Hematopoietic multipotent progenitor cell treated with erythropoietin and hydrocortisone succinate and interleukin-3 and kit ligand, for 8 days (in vitro differentiated cells): ENCODE results near the gene BHMT2.

Source experiments
- DNase-seq: peaks from one replicate; pipeline ENCODE4 v3.0.0-alpha.2; 2015

The BHMT2 gene

GRCh38 chr5:79074641-79075040 lies 5.1 kb downstream of the BHMT2 start:
- no peak for DNase-seq

DNA sequence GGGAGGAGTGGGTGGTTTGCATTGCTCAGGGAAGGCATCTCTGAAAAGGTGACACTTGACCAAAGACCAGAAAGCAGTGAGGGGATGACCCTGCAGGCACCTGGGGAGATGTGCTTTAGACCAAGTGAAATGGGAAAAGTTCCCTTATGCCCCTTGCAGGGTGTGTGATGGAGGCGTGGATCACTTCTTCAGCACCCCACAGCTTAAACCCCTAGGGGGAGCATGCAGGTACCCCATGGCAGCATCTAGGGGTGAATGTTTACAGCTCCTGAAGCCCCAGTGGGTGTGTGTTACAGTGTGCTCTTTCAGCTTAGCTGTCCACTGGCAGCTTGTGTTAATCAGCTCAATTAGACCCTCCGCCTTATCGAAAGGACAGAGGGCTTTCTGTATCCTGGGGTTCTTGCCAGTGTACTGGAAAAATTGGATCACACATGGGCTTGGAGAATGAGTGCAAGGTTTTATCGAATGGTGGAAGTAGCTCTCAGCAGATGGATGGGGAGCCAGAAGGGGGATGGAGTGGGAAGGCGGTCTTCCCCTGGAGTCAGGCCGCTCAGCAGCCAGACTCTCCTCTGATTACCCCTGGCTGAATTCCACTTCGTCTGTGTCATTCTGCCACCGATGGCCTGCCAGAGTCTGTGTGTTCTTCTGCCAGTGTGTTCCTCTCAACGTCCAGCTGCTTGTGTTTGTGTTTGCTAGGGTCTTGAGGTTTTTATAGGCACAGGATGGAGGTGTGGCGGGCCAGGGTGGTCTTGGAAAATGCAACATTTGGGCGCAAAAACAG lies 6.3 kb downstream of the BHMT2 start:
- no peak for DNase-seq

DNA sequence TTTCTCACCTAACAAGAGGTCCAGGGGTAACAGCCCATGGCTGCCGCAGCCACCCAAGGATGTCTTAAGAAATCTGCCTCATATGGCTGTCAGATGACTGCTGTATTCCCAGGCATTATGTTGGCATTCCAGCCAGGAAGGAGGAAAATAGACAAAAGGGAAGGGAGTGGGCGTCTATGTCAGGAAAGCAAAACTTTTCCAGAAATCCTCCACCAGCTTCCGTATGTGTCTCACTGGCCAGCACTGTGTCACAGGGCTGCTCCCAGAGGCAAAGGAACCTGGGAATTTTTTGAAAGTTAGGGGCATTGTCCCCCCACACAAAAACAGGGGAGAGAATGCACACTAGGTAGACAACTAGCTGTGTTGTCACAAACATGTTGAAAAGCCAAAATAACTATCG lies 7.3 kb downstream of the BHMT2 start:
- DNase-seq: no peak

GRCh38 chr5:79077680-79078365 lies 8.3 kb downstream of the BHMT2 start:
- DNase-seq: no peak

GRCh38 chr5:79080804-79081203 lies 11.2 kb downstream of the BHMT2 start:
- DNase-seq: no peak

DNA sequence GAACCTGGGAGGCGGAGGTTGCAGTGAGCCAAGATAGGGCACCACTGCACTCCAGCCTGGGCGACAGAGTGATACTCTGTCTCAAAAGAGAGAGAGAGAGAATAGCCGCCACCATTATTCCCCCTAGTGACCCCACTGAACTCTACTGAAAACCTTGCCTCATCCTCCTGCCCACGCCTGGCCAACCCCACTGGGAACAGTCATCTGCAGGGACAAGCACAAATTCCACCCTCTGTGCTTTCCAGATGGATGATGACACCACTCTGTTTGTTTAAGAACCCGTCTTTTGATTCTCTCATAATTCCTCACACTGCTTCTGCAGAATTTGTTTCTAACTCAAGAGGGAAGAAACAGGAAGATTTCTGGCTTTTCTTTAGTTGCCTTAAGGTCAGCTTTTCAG lies 12.2 kb downstream of the BHMT2 start:
- no peak for DNase-seq

DNA sequence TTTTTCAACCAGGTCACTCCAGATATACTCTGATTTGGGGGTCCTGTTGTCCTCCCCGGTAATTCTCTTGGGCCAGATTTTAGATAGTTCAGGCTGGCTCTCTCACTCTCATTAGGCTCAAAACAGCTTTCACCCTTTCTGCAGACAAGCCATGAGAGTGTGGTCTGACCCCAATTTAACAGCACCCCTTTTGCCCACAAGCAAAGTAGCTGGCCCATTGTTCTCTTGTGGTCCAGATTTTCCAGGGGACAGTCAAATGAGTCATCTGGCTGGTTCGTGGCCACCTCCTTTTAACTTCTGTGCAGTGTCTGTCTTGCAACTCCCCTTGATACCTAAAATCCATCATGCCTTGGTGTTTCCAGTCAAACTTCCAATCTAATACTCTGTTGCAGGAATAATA lies 16.5 kb downstream of the BHMT2 start:
- DNase-seq: no peak

- no peak for DNase-seq
Measured at GRCh38 chr5:79088507-79088906, 18.9 kb downstream of the BHMT2 start.

GRCh38 chr5:79091064-79091463 lies 21.5 kb downstream of the BHMT2 start:
- DNase-seq: no peak

- peak; percentile 37 for DNase-seq
Measured at GRCh38 chr5:79093762-79094161, 24.2 kb downstream of the BHMT2 start.

DNA sequence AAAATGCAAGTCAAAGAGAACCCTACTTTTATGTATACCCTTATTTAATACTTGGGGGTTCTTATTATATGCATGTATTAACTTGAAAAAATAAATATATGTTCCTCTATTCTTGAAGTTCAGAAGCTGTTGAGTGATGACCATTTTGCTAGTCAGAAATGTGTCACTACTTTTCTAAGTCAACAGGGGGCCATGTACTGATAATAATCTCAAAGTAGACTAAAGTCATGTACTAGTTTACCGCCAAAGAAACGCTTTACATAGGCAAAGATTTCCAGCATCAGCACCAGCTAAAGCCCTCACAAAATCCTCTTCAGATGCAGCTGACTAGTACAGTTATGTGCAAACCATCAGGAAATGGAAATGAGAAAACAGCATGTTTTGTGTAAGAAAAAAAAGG lies 36.3 kb downstream of the BHMT2 start:
- DNase-seq: no peak

GRCh38 chr5:79107020-79107796 lies 37.6 kb downstream of the BHMT2 start:
- peak; percentile 26 for DNase-seq

DNA sequence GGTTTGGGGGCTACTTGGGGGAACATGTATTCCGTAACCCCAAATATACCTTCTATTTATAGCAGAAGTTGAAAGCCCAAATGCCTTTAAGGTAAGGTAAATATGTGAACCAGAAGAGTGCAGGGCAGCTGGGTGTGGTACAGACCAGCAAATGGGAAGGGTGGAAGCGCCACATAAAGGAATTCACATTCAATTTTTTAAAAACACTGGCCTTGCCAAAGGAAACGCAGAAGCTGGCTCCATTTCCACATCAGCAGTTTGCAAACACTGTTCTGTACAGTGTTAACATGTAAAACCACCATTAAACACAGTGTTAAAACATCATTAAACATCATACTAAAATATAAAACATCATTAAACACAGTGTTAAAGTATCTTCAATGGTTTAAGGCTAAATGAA lies 38.5 kb downstream of the BHMT2 start:
- DNase-seq: no peak

GRCh38 chr5:79108792-79109191 lies 39.2 kb downstream of the BHMT2 start:
- DNase-seq: no peak

GRCh38 chr5:79109527-79110492 lies 40.2 kb downstream of the BHMT2 start:
- DNase-seq: peak; percentile 34

GRCh38 chr5:79111387-79111959 lies 41.9 kb downstream of the BHMT2 start, which contains the start of gene BHMT:
Gene BHMT, plus strand, starts transcription at chr5:79111809. Its CDS starts 77 bp downstream, at chr5:79111886.
- no peak for DNase-seq

GRCh38 chr5:79111960-79112702 lies 42.6 kb downstream of the BHMT2 start:
- DNase-seq: no peak

- DNase-seq: no peak
Measured at GRCh38 chr5:79112703-79113058, 43.1 kb downstream of the BHMT2 start.

DNA sequence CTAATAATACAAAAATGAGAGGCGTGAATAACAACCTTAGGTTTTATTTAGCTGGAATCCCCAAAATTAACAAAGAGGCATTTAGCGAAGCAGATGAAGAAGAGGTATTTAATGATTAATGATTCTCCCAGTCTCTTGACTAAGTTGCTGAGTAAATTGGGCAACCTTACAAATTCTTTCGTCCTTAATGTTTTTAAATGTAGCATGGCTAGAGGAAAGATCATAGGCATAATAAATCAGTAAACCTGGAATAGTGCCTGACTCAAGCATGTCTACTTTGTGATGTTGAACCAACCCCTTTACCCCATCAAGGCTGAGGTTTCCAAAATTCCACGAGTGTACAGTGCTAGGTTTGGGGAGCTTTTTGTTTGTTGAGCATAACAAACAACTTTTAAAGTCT lies 49.9 kb downstream of the BHMT2 start:
- no peak for DNase-seq

- no peak for DNase-seq
Measured at GRCh38 chr5:79120221-79120620, 50.7 kb downstream of the BHMT2 start.

GRCh38 chr5:79122973-79123372 lies 53.4 kb downstream of the BHMT2 start:
- DNase-seq: no peak
